ENCODE results near the gene DAPK3. TPM values are rescaled to one million over a fixed set of nuclear protein-coding genes. Genes with fewer than 3 reads are reported as not detected.

The DAPK3 gene
- total RNA-seq (10 to 100 TPM; 62.1 to 70.7 TPM), polyA plus RNA-seq (ENCODE audit: insufficient read length in 6 of 6) (10 to 100 TPM; 35.6 to 48.4 (median 42.2) TPM)
- long read RNA-seq, donor 1, transcript DAPK3-206 (4 exons, 671 nt) = major isoform, 6 of 43 reads
- long read RNA-seq, donor 1, partial matches to known transcripts = 22 of 43 reads
- long read RNA-seq, donor 1, other reads (novel, unspliced or antisense) = 8 of 43 reads
- long read RNA-seq, donor 2, partial matches to known transcripts = 0 of 16 reads
- long read RNA-seq, donor 2, other reads (novel, unspliced or antisense) = 11 of 16 reads
- long read RNA-seq, donor 3, partial matches to known transcripts = 0 of 16 reads
- long read RNA-seq, donor 3, other reads (novel, unspliced or antisense) = 12 of 16 reads
- long read RNA-seq, donor 4, partial matches to known transcripts = 3 of 10 reads
- long read RNA-seq, donor 4, other reads (novel, unspliced or antisense) = 7 of 10 reads
- long read RNA-seq, donor 5, partial matches to known transcripts = 0 of 17 reads
- long read RNA-seq, donor 5, other reads (novel, unspliced or antisense) = 11 of 17 reads
- long read RNA-seq, donor 6, partial matches to known transcripts = 0 of 15 reads
- long read RNA-seq, donor 6, other reads (novel, unspliced or antisense) = 9 of 15 reads
- long read RNA-seq, donor 7, transcript DAPK3-205 (3 exons, 2,058 nt) = major isoform, 6 of 15 reads
- long read RNA-seq, donor 7, partial matches to known transcripts = 0 of 15 reads
- long read RNA-seq, donor 7, other reads (novel, unspliced or antisense) = 7 of 15 reads
- long read RNA-seq, donor 8, transcript DAPK3-205 (3 exons, 2,058 nt) = major isoform, 5 of 17 reads
- long read RNA-seq, donor 8, partial matches to known transcripts = 0 of 17 reads
- long read RNA-seq, donor 8, other reads (novel, unspliced or antisense) = 6 of 17 reads
- long read RNA-seq, donor 9 = 0 reads
- long read RNA-seq, donor 10, partial matches to known transcripts = 6 of 8 reads
- long read RNA-seq, donor 10, other reads (novel, unspliced or antisense) = 2 of 8 reads
- long read RNA-seq, donor 11 = 0 reads
- long read RNA-seq, donor 12, partial matches to known transcripts = 0 of 17 reads
- long read RNA-seq, donor 12, other reads (novel, unspliced or antisense) = 9 of 17 reads

DNA sequence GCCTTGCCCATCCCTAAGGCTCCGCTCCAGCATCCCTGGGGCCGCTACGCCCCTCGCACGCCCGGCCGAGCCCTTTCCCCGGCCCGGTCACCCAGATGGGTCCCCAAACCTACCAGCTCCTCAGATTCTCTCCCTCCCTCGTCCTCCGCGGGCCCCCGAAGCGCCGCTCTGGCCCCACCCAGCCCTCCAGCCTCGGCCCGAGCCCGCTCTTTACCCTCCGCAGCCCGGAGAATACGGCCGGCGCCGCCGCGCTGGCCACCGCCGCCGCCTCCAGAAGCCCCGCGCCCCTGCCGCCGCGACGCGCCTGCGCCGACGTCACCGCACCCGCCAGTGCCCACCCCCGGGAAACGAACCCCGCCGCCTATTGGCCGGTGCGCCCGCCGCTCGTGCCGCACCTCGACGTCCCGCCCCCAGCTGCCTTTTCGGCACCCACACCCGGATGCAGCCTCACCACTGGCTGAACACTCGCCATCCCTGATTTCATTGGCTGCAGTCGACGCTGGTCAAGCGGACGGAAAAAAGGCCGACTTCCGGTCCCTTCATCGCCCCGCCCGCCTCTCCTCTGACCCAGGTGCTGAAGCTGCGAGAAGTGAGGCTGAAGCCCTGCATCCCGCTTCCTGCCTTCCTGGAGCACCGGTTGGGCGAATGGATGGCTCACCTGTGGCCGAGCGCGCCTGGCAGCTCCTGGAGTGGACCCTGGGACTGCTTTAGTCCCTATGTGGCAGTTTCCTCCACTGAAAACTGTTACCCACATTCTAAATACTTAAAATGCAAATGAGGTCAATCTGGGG, at the start of gene DAPK3:
TSS of gene DAPK3 (minus strand) at position 292 of the 791 bp plus-strand sequence. CDS start 1,364 bp downstream, outside the sequence.
- Histone ChIP-seq H3K9me3 (no peaks in the 10 kb centered on the region), H3K27ac (peak within 1 kb of the TSS; percentile 87 to 90), H3K27me3 (no peaks in the 10 kb centered on the region), H3K36me3 (peaks cover 0 to 47% of the 10 kb centered on the region in 2 donors), H3K4me3 (peak within 1 kb of the TSS; percentile 66 to 84), H3K4me1 (peaks cover 20 to 48% of the 10 kb centered on the region in 2 donors)
- ATAC-seq = peak; percentile 88
- DNase-seq = peak; percentile 93 to 98 (median 98)
- intact Hi-C loops (cut with DNase I) = no loop called here
- TF ChIP-seq, protein P1, sequence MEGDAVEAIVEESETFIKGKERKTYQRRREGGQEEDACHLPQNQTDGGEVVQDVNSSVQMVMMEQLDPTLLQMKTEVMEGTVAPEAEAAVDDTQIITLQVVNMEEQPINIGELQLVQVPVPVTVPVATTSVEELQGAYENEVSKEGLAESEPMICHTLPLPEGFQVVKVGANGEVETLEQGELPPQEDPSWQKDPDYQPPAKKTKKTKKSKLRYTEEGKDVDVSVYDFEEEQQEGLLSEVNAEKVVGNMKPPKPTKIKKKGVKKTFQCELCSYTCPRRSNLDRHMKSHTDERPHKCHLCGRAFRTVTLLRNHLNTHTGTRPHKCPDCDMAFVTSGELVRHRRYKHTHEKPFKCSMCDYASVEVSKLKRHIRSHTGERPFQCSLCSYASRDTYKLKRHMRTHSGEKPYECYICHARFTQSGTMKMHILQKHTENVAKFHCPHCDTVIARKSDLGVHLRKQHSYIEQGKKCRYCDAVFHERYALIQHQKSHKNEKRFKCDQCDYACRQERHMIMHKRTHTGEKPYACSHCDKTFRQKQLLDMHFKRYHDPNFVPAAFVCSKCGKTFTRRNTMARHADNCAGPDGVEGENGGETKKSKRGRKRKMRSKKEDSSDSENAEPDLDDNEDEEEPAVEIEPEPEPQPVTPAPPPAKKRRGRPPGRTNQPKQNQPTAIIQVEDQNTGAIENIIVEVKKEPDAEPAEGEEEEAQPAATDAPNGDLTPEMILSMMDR (IDR thresholded peaks at IDR 0.05) = no peak

DNA sequence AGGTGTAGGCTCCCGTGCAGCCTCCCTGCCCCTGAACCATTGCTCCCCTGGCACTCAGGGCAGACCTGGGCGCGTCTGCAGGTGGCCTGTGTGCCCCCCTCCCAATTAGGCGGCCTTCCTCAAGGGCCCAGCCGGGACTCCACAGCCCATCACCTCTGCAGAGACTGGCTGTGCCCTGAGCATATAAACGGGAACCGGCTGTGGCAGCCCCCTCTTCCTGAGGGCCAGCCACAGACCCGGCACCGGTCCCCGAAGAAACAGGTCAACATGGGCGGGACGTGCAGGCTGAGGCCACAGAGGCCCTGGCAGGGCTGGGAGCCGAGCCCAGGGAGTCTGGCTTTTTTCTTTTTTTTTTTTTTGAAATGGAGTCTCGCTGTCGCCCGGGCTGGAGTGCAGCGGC, 48.7 kb upstream of the DAPK3 start:
- no peak overlapping the region for H3K27ac ChIP-seq
- TF ChIP-seq, protein P1 (IDR thresholded peaks at IDR 0.05) = no peak
- H3K4me1 ChIP-seq = peaks cover 0 to 9% of the 10 kb centered on the region in 2 donors
- peaks cover 0 to 61% of the 10 kb centered on the region in 2 donors for H3K36me3 ChIP-seq
- H3K9me3 ChIP-seq = peaks cover 0 to 3% of the 10 kb centered on the region in 2 donors
- H3K4me3 ChIP-seq = no peak overlapping the region
- intact Hi-C loops (cut with DNase I) = no loop called here
- no peak for ATAC-seq
- H3K27me3 ChIP-seq = no peaks in the 10 kb centered on the region
- DNase-seq = no peak

DNA sequence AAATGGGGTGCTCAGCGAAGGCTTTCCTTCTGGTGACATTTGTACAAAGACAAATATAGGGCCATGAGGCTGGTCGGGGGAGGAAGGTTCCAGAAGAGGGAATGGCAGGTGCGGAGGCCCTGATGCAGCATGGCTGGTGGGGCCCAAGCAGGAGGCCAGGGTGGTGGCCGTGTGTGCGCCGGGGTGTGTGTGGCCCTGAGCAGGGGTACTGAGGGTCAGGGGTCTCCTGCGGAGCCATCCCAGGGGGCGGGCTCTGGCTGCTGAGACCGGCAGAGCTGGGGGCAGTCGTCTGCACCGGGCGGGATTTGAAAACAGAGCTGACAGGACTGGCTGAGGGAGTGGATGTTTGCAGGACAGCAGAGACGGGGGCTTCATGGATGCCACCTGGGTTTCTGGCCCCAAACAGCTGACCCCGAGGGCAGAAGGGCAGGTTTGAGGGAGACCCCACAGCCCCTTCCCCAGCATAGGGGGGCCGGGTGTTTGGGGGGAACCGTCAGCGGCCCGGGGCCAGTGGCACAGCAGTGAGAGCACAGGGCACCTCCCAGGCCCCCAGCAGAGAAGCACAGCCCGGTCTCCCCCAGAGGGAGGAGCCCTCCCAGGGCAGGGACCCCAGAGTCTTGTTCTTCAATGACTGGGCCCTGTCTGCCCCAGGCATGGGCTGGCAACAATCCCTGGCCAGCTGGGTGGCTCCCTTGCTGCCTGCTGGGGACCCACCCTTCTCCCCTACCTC, 48.0 kb upstream of the DAPK3 start:
- intact Hi-C loops (cut with DNase I) = no loop called here

DNA sequence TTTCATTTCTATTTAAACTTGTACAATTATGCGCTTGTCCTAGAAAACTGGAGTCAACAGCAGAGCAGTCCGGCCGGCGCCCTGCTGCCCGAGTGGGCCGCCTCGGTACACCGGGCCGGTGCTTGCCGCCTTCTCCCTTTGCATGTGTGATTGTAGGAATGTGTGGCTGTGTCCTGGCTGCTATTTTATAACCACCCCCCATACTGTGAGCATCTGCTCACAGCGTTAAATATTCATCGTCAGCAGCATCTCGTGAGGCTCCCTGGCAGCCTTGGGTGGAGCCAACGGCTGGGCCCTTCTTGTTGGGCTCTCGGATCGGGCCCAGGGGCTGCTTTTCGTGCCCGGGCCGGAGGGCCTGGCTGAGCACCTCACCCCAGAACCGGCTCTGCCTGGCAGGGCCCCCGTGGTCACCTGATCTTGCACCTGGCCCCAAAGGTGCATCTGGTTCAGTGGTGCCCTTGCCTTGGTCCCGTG, 47.3 kb upstream of the DAPK3 start:
- Histone ChIP-seq H3K4me3 (no peak overlapping the region), H3K27me3 (no peaks in the 10 kb centered on the region), H3K27ac (no peak overlapping the region), H3K36me3 (peaks cover 0 to 62% of the 10 kb centered on the region in 2 donors), H3K9me3 (peaks cover 0 to 3% of the 10 kb centered on the region in 2 donors), H3K4me1 (peaks cover 0 to 13% of the 10 kb centered on the region in 2 donors)
- ATAC-seq = no peak
- intact Hi-C loops (cut with DNase I) = no loop called here
- TF ChIP-seq, protein P1 (IDR thresholded peaks at IDR 0.05) = no peak
- no peak for DNase-seq

More for the DNA sequence above, 48.0 kb upstream of the DAPK3 start:
- Histone ChIP-seq H3K4me1 (peaks cover 0 to 13% of the 10 kb centered on the region in 2 donors), H3K9me3 (peaks cover 0 to 3% of the 10 kb centered on the region in 2 donors), H3K27me3 (no peaks in the 10 kb centered on the region), H3K36me3 (peaks cover 0 to 61% of the 10 kb centered on the region in 2 donors), H3K27ac (no peak overlapping the region), H3K4me3 (no peak overlapping the region)
- DNase-seq = no peak
- no peak for ATAC-seq
- TF ChIP-seq, protein P1 (IDR thresholded peaks at IDR 0.05) = no peak
